Raji (cell line): ENCODE measurements around the gene OSBPL10.

ENCODE experiments used
- POLR2A ChIP-seq: IDR thresholded peaks from 2 replicates; pipeline ENCODE4 v1.6.1; 2011; ENCODE audit warnings: low read depth, low read length, control low read depth; ENCODE audit not compliant: insufficient read depth

The OSBPL10 gene

DNA sequence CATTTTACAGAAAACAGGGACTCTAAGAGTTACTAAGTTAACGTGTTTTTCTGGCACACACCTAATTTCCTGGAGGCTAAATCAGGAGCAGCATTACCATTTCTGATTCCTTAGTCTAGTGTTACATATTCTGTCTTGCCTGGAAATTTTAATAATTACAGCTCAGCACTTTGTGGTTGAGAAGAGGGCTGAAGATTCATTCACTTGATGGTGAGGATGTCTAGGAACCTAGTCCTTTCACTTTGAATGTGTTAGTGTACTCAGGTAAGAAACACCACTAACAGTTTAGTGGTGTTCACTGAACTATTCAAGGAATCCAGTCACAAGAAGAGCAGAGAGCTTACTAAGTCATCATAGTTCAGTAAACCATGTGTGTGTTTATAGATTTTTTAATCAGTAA lies 345.5 kb downstream of the OSBPL10 start:
- TF ChIP-seq POLR2A = no peak

DNA sequence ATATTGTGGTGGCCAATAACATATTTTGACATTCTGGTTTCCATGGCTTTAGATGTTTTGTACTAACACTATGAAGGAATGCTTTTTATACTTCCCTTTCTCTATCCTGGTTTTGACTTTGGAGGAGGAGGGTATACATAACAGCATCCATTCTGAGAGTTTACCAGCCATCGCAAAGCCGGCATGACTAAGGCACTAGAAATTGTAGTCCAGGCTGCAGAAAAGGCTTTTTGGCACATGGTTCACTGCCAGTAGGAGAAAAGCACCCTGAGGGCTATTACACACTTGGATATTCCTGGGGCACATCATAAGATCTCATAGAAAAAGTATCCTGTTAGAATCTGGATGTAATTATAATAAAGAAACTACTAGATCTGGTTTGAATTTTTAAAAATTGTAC lies 346.6 kb downstream of the OSBPL10 start:
- TF ChIP-seq POLR2A = no peak

DNA sequence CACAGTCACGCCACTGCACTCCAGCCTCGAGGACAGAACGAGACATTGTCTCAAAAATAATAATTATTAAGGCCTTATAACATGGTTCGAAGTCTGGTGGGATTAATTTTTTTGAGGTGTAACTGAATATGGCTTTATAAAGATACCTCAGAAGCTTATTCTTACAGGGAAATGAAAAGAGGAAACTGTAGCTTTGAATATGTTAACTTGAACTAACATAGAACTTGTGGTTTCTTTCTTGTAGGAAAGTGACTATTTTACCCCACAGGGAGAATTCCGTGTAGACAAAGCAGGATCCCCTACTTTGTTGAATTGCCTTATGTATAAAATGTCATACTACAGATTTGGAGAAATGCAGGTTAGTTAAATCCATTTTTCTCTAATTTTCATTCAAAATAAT lies 352.0 kb downstream of the OSBPL10 start:
- no peak for TF ChIP-seq POLR2A

DNA sequence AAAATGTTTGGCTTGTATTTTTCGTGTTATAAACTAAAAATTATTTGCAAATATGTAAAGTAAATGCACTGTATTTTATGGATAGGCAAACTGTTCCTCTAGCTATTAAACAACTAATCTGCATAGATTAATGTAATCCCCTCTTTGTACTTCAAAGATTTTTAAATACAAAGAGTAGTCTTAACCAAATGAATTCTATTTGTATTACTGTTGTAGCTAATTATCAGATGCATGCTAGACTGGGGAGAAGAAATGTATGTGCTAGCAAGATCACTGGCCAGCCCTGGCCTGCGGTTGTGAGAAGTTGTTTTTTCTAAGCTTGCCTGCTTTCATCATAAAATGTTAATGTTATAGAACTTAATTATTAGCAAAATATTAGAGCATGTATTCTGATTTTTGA lies 355.7 kb downstream of the OSBPL10 start:
- no peak for TF ChIP-seq POLR2A

DNA sequence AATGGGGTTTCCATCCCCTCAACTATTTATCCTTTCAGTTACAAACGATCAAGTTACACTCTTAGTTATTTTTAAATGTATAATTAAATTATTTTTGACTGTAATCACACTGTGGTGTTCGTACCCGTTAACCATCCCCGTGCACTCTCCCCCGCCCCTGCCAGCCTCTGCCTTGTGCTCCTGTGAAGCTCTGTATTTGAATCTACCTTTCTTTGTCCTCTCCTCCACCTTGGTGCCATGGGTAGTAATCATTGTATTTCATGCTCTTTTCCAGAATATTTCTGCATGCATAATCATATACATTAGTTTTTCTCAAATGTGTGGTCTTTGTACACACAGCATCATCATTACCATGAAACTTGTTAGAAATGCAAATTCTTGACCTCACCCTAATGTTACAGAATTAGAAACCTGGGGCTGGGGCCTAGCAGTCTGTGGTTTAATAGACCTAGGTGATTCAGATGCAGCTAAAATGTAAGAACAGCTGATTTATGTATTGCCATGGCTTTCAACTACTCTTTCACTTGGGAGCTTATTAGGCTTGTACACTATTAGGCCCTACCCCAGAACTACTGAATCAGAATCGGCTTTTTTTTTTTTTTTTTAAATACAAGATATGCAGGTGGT lies 356.9 kb downstream of the OSBPL10 start:
- no peak for TF ChIP-seq POLR2A

GRCh38 chr3:31622636-31623288 lies 358.3 kb downstream of the OSBPL10 start:
- TF ChIP-seq POLR2A = no peak

DNA sequence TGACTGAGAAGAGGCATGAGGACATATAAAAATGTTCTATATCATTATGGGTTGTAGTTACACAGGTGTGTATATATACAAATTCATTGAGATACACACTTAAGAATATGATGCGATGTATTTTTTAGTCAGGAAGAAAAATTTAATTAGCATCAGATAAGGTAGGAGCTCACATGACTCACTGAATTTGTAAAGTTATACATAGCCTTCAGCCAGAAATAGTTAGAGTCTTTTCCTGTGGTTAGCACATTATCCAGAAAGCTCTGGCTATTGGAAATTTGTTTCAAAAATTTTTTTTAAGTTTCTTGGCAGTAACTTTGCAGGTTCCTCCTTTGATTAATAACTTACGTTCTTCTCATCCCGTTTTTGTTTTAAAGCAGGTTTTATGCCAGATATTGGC lies 359.7 kb downstream of the OSBPL10 start:
- TF ChIP-seq POLR2A = no peak

DNA sequence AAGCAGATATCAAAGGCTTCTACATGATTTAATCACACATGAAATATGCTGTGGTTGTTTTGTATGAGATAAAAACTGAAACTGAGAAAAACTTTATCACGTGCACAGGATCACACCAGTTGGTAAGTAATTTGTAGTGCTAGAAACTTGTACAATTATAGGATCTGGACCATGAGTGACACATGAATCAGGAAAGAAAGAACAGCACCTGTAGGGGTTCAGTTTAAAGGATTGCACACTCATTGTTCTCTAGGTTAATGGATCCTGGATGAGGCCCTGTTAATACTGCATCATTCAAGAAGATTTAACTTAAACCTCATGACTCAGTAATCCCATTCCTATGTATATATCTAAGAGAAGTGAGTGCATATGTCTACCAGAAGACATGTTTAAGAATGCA lies 360.4 kb downstream of the OSBPL10 start:
- TF ChIP-seq POLR2A = no peak

DNA sequence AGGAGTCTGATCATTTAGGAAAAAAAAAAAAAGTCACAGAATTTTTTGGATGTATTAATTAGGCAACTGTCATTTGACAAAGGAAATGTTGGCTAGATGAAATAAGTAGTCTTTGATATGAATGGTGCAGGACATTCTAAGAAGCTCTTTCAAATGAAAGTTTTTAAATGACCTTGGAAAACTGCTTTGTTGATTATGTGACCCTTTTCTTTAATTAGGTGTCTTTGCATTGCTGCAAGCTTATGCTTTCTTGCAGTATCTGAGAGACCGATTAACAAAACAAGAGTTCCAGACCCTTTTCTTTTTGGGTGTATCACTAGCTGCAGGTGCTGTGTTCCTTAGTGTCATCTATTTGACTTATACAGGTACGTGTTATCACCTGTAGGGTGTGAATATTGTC lies 364.4 kb downstream of the OSBPL10 start:
- no peak for TF ChIP-seq POLR2A

DNA sequence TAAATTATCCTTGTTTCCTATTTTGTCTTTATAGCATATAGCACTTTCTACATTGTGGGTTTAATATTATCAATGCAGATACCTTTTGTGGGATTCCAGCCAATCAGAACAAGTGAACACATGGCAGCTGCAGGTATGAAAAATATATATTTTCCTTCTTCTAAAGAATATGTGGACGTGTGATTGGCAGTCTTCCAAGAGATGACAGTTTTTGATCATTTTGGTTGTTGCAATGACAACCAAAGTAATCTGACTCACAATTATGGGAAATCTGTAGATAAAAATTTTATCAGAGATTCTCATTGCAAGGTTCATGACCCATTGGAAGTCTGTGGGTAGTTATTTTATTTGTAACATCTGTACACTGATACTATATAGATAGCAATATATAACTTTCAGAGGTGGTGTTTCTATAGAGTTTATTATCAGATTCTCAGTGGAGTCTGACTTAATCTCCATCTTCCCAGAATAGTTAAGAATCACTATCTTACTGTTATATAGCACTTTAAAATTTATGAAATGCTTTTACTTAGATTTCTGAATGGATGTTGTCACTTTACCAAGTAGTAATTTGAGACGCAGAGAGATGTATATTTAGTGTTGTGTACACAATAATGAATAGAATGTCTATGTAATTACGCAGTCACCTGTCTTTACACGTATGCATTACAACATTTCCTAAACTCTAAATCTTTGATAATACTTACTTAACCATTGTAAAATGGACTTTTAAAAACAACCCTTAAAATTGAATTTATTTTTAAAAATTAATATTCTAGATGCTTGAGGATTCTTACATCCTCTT lies 365.8 kb downstream of the OSBPL10 start:
- no peak for TF ChIP-seq POLR2A

DNA sequence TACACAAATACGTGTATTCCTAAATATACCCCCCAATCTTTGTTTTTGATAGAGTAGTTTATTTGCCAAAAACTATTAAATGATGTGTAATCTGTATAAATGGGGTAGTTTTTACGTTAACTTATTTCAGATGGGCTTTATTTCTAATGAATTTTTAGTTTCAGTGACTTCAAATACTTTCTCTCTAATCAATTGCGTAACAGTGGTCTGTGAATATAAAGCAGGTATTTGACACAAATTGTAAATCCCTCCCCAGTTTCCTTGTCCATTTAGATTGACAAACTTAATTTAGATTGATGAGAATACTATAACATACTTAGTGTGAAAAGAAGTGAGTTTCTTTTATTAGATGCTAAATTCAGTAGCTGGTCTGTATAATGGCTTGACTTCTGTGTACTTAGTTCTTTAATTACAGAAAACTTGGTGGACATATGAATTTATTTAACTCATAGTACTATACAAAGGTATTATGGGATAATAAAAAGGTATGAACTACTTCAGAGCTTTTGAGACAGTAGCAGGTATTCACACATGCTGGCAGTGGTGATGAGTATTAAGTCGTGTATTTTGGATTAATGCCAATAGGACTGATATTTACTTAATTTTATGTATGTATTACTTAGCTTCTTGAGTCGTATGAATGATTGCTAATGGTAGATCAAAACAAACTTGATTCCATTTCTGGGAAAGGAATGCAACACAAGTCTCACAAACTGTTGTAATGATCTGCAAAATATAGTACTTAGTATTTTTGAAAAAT lies 366.7 kb downstream of the OSBPL10 start:
- TF ChIP-seq POLR2A = no peak

GRCh38 chr3:31613654-31614053 lies 367.4 kb downstream of the OSBPL10 start:
- no peak for TF ChIP-seq POLR2A

GRCh38 chr3:31613177-31613576 lies 367.9 kb downstream of the OSBPL10 start:
- TF ChIP-seq POLR2A = no peak
